HAP-1 (cell line): ENCODE measurements around the gene PLBD1.

ENCODE experiments used
- DNase-seq, 2 experiments: peaks; one replicate each; pipeline ENCODE4 v3.0.0-alpha.2; 2016 to 2020; ENCODE audit warnings: low spot score in 2 of 2
- H3K27me3 ChIP-seq: fragments of 250-450 bp; sonication (Bioruptor Pico); 2 replicates; pipeline ENCODE4 v1.5.1; 2020; ENCODE audit warnings: low read depth, mild to moderate bottlenecking, moderate library complexity
- H3K36me3 ChIP-seq: fragments of 250-450 bp; sonication (Bioruptor Pico); replicated peaks from 2 replicates; pipeline ENCODE4 v1.5.1; 2020; ENCODE audit warnings: mild to moderate bottlenecking
- H3K4me1 ChIP-seq: fragments of 250-450 bp; sonication (Bioruptor Pico); 2 replicates; pipeline ENCODE4 v1.5.1; 2020; ENCODE audit warnings: mild to moderate bottlenecking
- H3K4me3 ChIP-seq: fragments of 250-450 bp; sonication (Bioruptor Pico); 2 replicates; pipeline ENCODE4 v1.5.1; 2020; ENCODE audit warnings: mild to moderate bottlenecking, moderate library complexity
- H3K9me3 ChIP-seq: fragments of 250-450 bp; sonication (Bioruptor Pico); 2 replicates; pipeline ENCODE4 v1.5.1; 2020; ENCODE audit warnings: mild to moderate bottlenecking, moderate library complexity
- in situ Hi-C: fragments of 300-500 bp; cut with MboI; formaldehyde crosslinking; loops from 3 replicates; pipeline ENCODE4 v1.14.3; 2020; ENCODE audit warnings: low sequenced_read_pairs, inconsistent platforms, mixed read lengths

PLBD1 gene

DNA sequence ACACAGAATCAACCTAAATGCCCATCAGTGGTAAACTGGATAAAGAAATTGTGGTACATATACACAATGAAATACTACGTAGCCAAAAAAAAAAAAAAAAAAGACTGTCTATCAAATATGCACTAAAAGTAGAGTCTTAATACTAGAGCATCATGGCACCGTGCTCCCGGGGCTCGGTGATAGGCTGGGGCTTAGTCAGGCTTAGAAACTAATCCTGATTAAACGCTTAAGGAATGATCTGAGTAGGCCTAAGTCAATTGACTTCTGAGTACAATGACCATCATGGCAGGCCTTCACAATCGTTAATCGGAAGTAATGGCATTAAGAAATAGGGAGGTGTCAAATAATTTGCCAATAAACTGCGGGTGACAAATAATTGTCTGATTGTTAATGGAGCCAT lies 9.7 kb downstream of the PLBD1 start:
- Histone ChIP-seq H3K36me3 (no peaks in the 10 kb centered on the region), H3K4me3 (no peak overlapping the region), H3K27me3 (no peaks in the 10 kb centered on the region), H3K4me1 (no peaks in the 10 kb centered on the region), H3K9me3 (no peaks in the 10 kb centered on the region)
- no peak for DNase-seq
- in situ Hi-C loops, result no loop called here

DNA sequence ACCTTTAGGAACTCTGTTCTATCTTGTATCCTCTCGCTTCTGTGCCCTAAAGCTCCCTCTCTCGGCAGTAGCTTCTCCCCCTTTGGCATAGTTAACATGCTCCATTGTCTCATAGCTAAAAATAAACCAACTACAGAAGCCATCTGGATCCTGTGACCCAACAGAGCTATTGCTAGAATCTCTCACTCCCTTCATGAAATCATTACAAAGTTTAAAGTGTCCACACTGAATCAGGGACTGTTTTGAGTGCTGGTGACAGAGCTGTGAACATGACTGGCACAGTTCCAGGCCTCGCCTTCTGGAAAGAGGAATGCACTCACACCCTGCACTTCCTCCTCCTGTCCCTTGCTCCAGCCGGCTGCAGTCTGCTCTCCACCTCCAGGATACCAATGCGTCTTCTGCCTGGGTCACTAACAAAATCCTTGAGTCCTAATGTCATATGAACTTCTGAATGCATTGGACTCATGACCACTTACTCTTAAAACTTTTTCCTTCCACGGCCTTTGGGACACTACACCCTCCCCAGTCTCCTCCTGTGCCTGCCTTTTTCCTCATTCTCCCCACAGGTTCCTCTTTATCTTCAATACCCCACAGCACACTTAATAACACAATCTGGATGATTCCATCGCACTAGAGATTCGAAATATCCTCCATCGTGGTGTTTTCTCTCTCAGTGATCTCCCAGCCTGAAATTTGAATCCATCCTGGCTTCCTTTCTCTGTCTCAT lies 13.2 kb downstream of the PLBD1 start:
- in situ Hi-C loops, result no loop called here
- Histone ChIP-seq H3K27me3 (no peaks in the 10 kb centered on the region), H3K4me1 (no peaks in the 10 kb centered on the region), H3K36me3 (no peaks in the 10 kb centered on the region), H3K4me3 (no peak overlapping the region), H3K9me3 (no peaks in the 10 kb centered on the region)
- peak in 1 of 2 experiments; percentile 9 for DNase-seq

DNA sequence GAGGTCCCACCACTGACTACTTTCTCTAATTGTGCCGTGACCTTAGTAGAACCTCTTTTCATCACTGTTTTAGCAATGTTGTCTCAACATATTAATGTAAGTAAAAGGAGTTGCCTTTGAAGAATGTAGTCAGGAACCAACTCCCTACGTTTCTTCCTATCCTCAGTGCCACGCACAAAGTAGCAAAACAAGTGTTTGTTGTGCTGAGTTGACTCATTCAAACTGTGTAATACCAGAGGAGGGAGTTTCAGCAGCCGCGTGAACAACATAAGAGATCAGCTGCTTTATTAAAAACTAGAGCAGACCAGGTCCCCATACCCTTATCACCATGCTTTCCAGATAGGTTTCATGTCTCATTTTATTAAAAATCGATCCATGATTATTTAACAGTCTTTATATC lies 19.1 kb downstream of the PLBD1 start:
- no peak for DNase-seq
- in situ Hi-C loops, result no loop called here
- Histone ChIP-seq H3K27me3 (no peaks in the 10 kb centered on the region), H3K9me3 (no peaks in the 10 kb centered on the region), H3K4me3 (no peak overlapping the region), H3K36me3 (no peaks in the 10 kb centered on the region), H3K4me1 (no peaks in the 10 kb centered on the region)

DNA sequence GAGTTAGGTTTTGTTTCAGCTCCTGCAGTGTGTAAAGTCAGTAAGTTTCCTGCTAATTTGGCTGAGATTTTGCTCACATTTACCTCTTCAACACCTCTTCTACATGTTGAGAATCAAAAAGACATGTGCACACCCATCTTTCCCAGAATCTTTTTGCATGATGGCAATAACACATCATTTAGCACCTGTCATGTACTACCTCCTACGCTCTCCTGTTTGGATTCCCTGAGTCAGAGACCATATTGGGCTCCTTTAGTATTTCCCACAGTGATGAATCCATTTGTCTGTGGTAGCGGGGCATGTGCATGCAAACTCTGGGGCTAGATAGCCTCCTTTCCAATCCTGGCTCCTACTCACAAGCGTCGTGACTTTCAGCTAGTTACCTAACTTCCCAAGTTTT lies 20.1 kb downstream of the PLBD1 start:
- Histone ChIP-seq H3K4me1 (no peaks in the 10 kb centered on the region), H3K36me3 (no peaks in the 10 kb centered on the region), H3K9me3 (no peaks in the 10 kb centered on the region), H3K4me3 (no peak overlapping the region), H3K27me3 (no peaks in the 10 kb centered on the region)
- in situ Hi-C loops, result no loop called here
- DNase-seq, result no peak

DNA sequence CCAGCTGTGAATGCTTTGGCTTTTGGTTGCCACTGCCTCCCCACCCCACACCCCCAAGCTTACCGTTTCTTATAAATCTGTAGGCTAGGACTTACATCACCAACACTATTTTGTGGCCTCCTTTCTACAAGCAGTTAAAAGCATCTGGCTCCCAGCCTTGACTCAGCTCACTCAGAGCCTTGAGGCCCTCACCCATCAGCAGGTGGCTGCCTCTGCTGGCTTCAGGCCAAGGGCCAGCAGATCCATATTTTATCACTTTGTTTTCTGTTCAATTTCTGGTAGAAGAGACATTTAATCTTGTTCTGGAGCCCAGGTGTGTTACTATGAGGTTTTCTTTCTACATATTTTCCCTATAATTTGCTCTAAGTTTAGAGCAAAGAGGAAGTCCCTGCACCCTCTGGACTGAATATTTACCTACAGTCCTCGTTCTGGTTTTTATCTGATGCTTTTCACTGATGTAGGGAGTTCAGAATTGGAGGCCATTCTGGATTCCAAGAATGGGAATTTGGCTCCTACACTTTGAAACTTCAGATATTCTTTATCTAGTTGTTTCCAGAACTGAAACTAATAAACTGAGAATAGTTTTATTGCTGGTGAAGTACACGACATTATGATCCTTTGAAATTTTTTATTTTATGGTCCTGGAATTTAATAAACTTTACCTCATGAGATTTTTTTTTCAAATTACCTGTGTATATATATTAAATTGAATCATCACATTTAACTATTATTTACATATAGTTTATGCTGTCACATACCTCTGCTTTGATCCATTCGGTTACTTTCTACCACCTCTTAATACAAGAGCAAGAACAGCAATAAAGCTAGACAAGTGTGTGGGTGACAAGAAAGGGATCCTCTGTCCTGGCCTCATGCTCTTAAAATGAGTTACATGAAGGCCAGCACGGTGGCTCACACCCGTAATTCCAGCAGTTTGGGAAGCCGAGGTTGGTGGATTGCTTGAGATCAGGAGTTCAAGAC lies 22.2 kb downstream of the PLBD1 start:
- no peak overlapping the region for H3K4me3 ChIP-seq
- no peaks in the 10 kb centered on the region for H3K4me1 ChIP-seq
- no peaks in the 10 kb centered on the region for H3K27me3 ChIP-seq
- DNase-seq, result no peak
- no peaks in the 10 kb centered on the region for H3K9me3 ChIP-seq
- no peaks in the 10 kb centered on the region for H3K36me3 ChIP-seq
- in situ Hi-C loops, result no loop called here

DNA sequence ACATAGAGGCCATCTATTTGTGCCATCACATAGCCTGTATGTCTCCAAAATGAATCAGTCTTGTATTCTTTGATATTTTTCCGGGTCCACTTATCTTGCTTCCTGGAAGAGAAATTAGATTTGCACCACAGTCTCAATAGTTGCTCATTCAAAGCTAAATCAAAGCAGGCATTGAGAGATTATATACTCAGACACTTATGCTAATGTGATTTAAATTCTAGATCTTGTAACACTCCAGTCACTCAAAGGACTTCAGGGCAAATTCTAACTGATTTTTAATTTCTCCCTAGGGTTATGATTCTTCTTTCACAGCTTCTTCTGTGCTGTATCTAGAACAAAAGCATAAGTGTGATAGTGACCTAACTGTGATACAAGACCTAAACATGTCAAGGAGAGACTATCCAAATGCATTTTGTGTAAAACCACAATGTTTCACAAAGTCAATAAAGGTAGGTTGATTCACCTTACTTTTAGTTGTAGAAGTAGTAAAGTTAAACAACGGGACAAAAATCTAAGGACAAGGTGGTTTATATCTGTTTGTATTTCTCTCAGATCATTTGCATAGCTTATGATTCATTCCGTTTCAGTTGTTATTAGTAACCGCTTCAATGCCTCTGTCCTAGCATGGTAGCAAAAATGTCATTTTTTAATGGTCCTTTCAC lies 26.8 kb downstream of the PLBD1 start:
- in situ Hi-C loops, result no loop called here

DNA sequence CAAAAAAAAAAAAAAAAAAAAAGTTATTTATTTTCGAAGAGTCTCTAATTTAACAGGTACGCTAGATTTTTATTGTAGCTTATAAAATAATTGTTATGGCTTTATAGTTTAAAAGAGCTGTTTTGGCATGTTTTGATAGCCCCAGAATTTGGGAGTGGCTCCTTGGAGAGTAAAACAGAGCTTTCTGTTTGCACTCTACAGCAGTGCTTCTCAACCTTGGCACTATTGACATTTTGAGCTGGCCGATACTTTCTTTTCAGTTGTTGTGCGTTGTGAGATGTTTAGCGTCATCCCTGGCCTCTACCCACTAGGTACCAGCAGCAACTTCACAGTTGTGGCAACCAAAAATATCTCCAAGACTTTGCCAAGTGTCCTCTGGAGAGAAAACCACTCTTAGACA lies 30.6 kb downstream of the PLBD1 start:
- H3K9me3 ChIP-seq, result no peaks in the 10 kb centered on the region
- no peaks in the 10 kb centered on the region for H3K36me3 ChIP-seq
- no peak for DNase-seq
- in situ Hi-C loops, result no loop called here
- H3K4me1 ChIP-seq, result no peaks in the 10 kb centered on the region
- no peak overlapping the region for H3K4me3 ChIP-seq
- H3K27me3 ChIP-seq, result no peaks in the 10 kb centered on the region

More for the DNA sequence above, 26.8 kb downstream of the PLBD1 start:
- DNase-seq, result no peak
- no peaks in the 10 kb centered on the region for H3K27me3 ChIP-seq
- H3K36me3 ChIP-seq, result no peaks in the 10 kb centered on the region
- H3K9me3 ChIP-seq, result no peaks in the 10 kb centered on the region
- H3K4me1 ChIP-seq, result no peaks in the 10 kb centered on the region
- H3K4me3 ChIP-seq, result no peak overlapping the region

DNA sequence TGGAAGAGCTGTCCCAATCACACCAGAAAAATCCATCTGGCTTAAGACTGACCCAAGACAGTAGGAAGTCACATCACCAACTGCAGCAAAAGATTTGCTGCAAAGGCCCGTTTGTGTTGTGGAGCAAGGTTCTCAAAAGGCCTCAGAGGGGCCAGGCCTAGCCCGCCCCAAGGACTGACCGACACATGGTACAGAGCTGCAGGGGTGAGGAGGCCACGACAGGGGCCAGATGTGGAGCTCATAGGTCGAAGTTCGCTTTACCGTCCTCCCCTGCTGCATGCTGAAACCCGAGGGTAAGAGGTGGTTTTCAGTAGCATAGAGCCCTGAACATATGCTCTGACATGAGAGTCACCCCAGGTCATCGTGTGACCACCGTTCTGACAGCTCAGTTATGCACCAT lies 35.5 kb downstream of the PLBD1 start:
- no peaks in the 10 kb centered on the region for H3K9me3 ChIP-seq
- H3K4me1 ChIP-seq, result no peaks in the 10 kb centered on the region
- no peak overlapping the region for H3K4me3 ChIP-seq
- in situ Hi-C loops, result no loop called here
- no peaks in the 10 kb centered on the region for H3K36me3 ChIP-seq
- DNase-seq, result no peak
- no peaks in the 10 kb centered on the region for H3K27me3 ChIP-seq

DNA sequence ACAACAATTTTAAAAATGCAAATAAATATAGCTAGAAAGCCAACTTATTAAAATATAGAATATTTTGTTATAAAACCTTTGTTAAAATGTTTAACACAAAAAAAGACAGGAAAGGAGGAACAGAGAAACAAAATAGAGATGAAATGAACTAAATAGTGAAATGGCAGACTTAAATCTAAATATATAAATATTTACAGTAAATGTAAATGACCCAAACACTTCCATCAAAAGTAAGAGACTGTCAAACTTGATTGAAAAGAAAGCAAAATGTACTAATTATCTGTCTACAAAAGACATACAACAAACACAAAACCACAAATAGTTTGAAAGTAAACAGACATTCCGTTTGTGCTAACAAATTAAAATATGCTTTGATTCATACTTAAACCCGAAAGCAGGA lies 41.7 kb downstream of the PLBD1 start:
- no peaks in the 10 kb centered on the region for H3K9me3 ChIP-seq
- in situ Hi-C loops, result no loop called here
- no peaks in the 10 kb centered on the region for H3K4me1 ChIP-seq
- no peaks in the 10 kb centered on the region for H3K36me3 ChIP-seq
- no peaks in the 10 kb centered on the region for H3K27me3 ChIP-seq
- H3K4me3 ChIP-seq, result no peak overlapping the region
- no peak for DNase-seq

DNA sequence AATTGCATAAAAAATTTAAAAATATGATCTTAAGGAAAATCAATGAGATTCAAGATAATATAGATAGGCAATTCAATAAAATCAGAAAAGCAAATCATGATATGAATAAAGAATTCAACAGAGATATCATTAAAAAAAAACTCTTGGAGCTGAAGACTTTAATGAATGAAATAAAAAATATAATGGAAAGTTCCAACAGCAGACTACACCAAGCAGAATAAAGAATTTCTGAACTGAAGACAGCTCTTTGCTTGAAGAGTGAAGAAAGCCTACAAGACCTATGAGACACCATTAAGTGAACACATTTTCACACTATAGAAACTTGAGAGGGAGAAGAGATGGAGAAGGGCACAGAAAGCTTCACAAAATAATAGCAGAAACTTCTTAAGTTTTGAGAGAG lies 45.9 kb downstream of the PLBD1 start:
- Histone ChIP-seq H3K27me3 (no peaks in the 10 kb centered on the region), H3K4me1 (no peaks in the 10 kb centered on the region), H3K36me3 (no peaks in the 10 kb centered on the region), H3K9me3 (no peaks in the 10 kb centered on the region), H3K4me3 (no peak overlapping the region)
- in situ Hi-C loops, result no loop called here
- DNase-seq, result no peak

DNA sequence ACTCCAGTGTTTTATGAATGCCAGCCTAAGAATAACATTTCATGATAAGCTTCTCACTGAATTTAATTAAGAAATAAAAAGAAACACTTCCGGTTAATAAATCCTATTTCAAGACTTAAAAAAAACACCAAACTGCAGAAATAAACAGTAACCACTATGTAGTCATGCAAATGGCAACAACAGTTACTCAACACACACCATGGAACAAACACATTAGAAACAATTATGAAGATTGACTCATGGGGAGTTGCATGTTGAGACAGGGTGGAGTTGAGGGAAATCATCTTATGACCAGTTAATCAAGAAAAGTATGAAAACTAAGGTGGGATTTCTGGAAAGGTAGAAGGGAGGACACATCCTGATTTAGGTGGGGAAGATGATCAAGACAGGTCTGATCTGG lies 52.7 kb downstream of the PLBD1 start:
- no peaks in the 10 kb centered on the region for H3K36me3 ChIP-seq
- H3K4me1 ChIP-seq, result no peaks in the 10 kb centered on the region
- in situ Hi-C loops, result no loop called here
- H3K9me3 ChIP-seq, result no peaks in the 10 kb centered on the region
- no peaks in the 10 kb centered on the region for H3K27me3 ChIP-seq
- no peak overlapping the region for H3K4me3 ChIP-seq
- no peak for DNase-seq

DNA sequence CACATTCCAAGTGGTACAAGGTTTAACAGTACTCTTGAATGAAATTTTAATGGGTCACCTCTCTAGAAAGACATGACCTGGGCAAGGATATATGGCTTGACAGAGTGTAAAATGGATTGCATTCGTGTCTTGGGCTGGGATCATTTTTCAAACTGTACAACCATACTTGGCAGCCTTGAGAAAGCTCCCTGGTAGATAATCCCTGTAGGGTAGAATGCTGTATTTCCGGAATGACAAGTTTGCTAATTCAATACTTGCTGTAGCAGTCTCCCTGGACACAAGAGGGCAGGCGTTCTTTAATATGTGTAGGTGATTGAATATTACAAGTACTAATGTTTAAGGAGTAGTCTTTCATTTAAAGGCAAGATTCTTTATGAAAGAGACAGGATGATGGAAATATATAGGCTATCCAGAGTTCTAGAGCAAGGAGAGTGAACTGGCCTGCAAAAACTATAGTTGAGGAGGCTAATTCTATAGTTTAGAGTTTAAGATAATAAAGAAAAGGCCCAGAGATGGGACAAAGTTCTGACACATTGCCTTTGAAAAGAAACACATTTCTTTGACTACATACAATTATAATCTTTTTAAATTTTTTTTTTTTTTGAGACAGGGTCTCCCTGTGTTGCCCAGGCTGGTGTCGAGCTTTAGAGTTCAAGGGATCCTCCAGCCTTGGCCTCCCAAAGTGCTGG lies 53.4 kb downstream of the PLBD1 start:
- Histone ChIP-seq H3K27me3 (no peaks in the 10 kb centered on the region), H3K4me1 (no peaks in the 10 kb centered on the region), H3K4me3 (no peak overlapping the region), H3K36me3 (no peaks in the 10 kb centered on the region), H3K9me3 (no peaks in the 10 kb centered on the region)
- in situ Hi-C loops, result no loop called here
- peak; percentile 18 to 20 for DNase-seq

DNA sequence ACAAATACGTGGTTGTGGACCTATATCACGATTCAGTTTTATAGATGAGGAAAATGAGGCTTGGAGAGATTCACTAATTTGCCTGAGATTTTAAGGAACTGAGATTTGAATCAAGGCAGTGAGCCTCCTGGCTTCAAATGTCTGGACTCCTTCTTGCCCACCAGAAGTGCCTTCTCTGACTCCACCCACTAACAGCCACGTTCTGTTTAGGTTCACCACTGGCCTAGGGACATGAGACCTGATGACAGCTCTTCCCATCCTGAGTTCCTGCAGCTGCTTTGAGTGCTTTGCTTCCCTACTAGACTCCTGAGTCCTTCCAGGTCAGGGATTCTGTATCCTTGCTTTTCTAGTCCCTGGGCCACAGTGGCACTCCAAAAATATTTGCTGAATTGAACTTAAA lies 57.1 kb downstream of the PLBD1 start:
- in situ Hi-C loops, result no loop called here
- no peak for DNase-seq
- Histone ChIP-seq H3K4me1 (no peaks in the 10 kb centered on the region), H3K9me3 (no peaks in the 10 kb centered on the region), H3K4me3 (no peak overlapping the region), H3K36me3 (no peaks in the 10 kb centered on the region), H3K27me3 (no peaks in the 10 kb centered on the region)
